ENCODE data around the gene ELL2. TPM values are rescaled to one million over a fixed set of nuclear protein-coding genes. Genes with fewer than 3 reads are reported as not detected.

ELL2 gene
- total and polyA plus RNA-seq, 9 of the 15 experiments (the other 6 are each of a cell fraction or from before 2014, with no cell fraction given), result 4.3 to 18.3 (median 14.5) TPM

DNA sequence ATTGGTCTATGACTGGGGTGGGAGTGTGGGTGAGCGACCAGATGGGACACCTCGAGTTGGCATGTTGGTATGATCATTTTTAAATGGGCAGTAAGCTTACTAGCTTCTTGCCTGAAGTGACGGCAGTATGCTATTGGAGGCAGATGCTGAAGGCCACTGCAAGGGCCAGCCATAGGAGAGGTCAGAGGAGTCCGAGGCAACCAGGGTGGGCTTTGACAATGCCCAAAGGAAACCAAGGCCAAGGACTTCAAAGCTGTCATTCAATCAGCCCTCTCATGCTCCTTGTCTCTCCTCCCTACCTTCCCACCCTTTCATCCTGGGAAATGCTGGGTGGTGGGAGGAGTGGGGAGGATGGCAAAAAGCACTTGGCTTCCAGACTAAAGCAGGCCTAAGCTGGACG is 82.0 kb downstream of the ELL2 start:
- Histone ChIP-seq H2AFZ (ENCODE audit: low read depth, low read length) (no peak overlapping the region), H3K27me3 (ENCODE audit: control insufficient read depth in 2 of 2, insufficient read depth in 2 of 2, low read length in 2 of 2) (0 out of 5 replicates have a peak, but pooled peaks cover 2 to 7% of the 10 kb centered on the region in 2 experiments), H3K27ac (ENCODE audit: extremely low read depth, low read depth, low read length) (no peak overlapping the region), H4K20me1 (replicated peaks; ENCODE audit: control insufficient read depth, insufficient read depth, low read length) (peaks cover 6% of the 10 kb centered on the region), H3K9me3 (replicated peaks; ENCODE audit: control insufficient read depth, insufficient read depth, low read depth, low read length) (no peaks in the 10 kb centered on the region), H3K4me3 (no peak overlapping the region), H3K4me2 (ENCODE audit: insufficient read depth, low read length) (no peak overlapping the region), H3K79me2 (ENCODE audit: control insufficient read depth, insufficient read depth, low read length) (no peaks in the 10 kb centered on the region), H3K4me1 (replicated peaks in 1 of 2; ENCODE audit: control insufficient read depth in 2 of 2, insufficient read depth in 2 of 2, low read length in 2 of 2) (peaks cover 7 to 15% of the 10 kb centered on the region in 2 experiments; a peak in 3 of 5 replicates), H3K9me1 (ENCODE audit: control insufficient read depth, insufficient read depth, low read length) (no peaks in the 10 kb centered on the region), H3K9ac (ENCODE audit: insufficient read depth in 1 of 2, low read depth in 2 of 2, low read length in 2 of 2) (no peak overlapping the region), H3K36me3 (ENCODE audit: control insufficient read depth, insufficient read depth, low read length) (no peaks in the 10 kb centered on the region)
- DNase-seq (ENCODE audit: extremely low read depth in 1 of 4, low spot score in 3 of 4), result no peak
- in situ Hi-C loops (cut with MboI), result no loop called here
- intact Hi-C loops (cut with micrococcal nuclease), result no loop called here
- ChIA-PET CTCF (ENCODE audit: low intra/inter-chr PET ratio) (no interaction called here), POLR2A (interaction anchor here (1.0 to 1.4 kb wide), 2 partner anchors 9 to 46 kb away, joined by 3 to 6 read pairs; no protein-coding TSS in a partner anchor)
- BruUV-seq (replicated peaks), result no TSS peak
- TF ChIP-seq, protein P1, sequence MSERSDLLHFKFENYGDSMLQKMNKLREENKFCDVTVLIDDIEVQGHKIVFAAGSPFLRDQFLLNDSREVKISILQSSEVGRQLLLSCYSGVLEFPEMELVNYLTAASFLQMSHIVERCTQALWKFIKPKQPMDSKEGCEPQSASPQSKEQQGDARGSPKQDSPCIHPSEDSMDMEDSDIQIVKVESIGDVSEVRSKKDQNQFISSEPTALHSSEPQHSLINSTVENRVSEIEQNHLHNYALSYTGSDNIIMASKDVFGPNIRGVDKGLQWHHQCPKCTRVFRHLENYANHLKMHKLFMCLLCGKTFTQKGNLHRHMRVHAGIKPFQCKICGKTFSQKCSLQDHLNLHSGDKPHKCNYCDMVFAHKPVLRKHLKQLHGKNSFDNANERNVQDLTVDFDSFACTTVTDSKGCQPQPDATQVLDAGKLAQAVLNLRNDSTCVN (CRISPR knock-in tag; IDR thresholded peaks at IDR 0.05), result no peak
- TF ChIP-seq SAFB (IDR thresholded peaks at IDR 0.05; ENCODE audit: borderline replicate concordance, low read depth, low read length) (no peak), PYGO2 (tag; IDR thresholded peaks at IDR 0.05) (no peak)
- TF ChIP-seq, protein P2, sequence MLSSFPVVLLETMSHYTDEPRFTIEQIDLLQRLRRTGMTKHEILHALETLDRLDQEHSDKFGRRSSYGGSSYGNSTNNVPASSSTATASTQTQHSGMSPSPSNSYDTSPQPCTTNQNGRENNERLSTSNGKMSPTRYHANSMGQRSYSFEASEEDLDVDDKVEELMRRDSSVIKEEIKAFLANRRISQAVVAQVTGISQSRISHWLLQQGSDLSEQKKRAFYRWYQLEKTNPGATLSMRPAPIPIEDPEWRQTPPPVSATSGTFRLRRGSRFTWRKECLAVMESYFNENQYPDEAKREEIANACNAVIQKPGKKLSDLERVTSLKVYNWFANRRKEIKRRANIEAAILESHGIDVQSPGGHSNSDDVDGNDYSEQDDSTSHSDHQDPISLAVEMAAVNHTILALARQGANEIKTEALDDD (IDR thresholded peaks at IDR 0.05), result no peak
- no peak for ATAC-seq
- no peak for FAIRE-seq
- WGBS (ENCODE audit: insufficient coverage, low coverage, missing lambda C conversion rate), result 36% methylated on average over 5 of the region's 5 CpGs

Data from K562 (cell line).